GM18867 (cell line): ENCODE measurements around the gene NPDC1.

ENCODE experiments used
- ATAC-seq: cut with Tn5 transposase; IDR thresholded peaks from one replicate; pipeline ENCODE4 v1.9.1; 2021; ENCODE audit warnings: mild to moderate bottlenecking, moderate library complexity; ENCODE audit not compliant: unreplicated experiment

NPDC1 gene

DNA sequence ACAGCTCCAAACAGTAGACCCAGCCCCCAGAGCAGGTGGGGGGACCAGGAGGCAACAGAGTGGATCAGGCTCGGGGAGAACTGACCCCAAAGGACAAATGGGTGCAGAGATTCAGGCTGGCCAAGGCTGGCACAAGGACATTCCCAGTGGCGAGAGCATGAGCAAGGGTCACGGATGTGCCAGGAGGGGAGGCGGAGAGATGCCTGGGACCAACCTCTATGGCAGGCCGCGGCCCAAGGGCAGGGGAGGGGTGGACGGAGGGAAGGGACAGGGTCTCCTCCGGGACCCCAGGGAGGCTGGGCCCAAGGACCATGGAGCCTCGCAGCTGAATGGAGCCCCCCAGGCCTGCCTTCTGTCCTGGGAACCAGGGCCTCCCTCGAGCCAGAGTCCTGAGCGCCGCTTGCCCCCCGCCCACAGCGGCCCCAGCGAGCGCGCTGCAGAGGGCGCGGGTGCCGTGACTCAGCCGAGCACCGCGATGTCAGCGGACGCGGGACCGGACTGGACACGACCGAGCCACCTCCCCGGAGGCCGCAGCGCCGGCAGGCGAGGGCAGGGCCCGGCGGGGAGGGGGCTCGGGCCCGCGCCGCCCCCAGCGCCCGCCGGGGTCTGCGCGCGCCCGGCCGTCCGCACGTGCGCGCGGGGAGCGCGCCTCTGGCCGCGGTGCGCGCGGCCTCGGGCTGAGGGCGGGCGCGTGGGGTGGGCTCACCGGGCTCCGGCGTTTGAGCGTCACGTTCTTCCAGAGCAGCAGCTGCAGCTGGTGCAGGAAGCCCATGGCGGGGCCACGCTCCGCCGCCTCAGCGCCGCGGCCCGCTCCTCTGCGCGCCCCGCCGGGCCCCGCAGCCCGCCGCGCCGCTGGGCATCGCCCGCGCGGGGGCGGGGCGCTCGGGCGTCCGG, 18.4 kb downstream of the NPDC1 start, which contains the start of gene ABCA2:
Gene ABCA2, minus strand, starts transcription at position 869 of the 894 bp plus-strand sequence. Its CDS starts 97 bp downstream, at position 772.
- no peak for ATAC-seq

DNA sequence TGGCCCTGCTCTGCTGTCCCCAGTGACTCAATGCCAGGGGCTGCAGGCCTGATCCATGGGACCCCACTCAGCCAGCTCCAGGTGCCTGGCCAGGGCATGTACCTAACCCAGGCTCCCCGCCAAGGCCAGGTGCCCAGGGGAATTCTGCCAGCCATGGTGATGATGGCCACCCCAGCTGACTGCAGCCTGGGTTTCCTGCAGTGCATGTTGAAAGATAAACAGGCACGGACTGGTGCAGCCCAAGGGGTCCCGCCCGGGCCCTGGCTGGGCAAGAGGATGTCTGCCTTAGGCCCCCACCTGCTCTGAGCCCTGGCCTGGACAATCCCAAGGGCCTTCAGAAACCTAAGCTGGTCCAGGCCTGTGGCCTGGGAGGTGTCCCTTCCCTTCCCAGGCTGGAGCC, 19.1 kb downstream of the NPDC1 start:
- no peak for ATAC-seq

DNA sequence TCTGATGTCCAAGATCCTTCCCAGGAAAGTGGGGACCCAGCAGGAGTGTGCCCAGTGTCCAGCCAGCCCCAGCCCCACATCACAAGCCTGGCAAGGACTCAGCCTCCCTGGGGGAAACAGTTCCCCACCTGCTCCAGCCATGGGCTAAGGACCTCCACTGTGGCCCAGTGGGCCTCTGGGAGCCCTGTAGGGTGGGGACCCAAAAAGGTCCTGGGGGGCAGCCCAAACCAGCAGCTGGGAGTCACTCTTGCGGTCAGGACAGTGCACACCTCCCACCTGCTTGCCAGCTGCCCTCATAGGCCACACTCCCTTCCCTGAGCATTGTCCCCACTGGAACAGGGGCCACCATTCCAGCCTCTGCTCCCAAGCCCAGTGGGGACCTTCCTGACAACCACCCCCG, 19.6 kb downstream of the NPDC1 start:
- no peak for ATAC-seq

DNA sequence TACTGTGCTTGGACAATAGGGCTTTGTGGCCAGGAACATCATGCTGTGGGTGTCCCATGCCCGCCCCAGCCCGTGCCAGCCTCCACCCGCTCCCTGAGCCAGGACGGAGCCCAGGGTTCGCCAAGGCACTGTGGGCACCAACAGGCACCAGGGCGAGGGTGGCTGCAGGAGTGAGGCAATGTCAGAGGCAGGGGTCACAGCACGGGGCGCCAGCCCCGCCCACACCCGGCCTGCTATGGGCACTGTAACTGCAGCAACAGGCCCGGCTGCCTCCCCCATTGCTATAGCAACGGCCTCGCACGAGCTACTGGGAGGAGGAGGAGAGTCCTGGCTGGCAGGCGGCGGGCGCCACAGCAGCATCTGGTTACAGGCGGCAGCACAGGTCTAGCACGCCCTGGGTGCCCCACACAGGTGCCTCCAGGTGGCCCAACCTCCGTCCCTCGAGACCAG, 20.4 kb downstream of the NPDC1 start:
- ATAC-seq = no peak

DNA sequence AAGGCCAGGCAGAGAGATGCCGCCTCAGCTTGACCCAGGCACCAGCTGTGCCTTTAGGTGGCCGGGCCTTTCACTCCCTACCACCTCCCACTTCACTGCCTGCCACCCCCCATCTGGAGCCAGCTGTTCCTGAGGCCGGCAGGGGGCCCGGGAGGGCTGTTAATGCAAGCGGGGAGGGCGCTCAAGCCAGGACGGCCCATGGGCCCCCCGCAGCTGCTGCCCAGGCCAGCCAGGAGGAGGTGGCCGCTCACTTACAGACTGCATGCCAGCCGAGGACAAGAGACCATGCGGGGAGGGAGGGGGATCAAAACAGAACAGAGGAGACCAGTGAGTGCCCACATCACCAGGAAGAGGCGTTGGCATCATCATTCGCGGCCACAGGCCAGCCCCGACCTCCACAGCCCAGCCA, 22.4 kb downstream of the NPDC1 start:
- ATAC-seq = no peak

DNA sequence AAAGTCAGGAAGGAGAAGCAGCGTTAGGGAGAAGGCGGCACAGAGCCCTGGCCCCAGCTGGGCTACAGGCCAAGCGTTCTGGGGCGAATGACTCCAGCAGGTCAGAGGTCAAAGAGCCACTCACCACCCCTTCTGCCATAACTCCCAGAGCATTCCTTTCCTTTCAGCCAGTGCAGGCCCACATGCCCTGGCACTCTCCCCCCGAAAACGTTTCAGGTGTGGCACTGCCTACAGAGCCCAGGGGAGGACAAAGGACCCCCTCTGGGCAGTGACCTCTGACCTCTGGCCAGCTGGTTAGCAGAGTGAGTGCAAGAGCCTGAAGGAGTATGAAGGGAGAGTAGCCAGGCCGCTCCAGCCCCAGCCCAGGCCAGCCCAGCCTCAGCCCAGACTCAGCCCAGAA, 22.8 kb downstream of the NPDC1 start:
- ATAC-seq = no peak

DNA sequence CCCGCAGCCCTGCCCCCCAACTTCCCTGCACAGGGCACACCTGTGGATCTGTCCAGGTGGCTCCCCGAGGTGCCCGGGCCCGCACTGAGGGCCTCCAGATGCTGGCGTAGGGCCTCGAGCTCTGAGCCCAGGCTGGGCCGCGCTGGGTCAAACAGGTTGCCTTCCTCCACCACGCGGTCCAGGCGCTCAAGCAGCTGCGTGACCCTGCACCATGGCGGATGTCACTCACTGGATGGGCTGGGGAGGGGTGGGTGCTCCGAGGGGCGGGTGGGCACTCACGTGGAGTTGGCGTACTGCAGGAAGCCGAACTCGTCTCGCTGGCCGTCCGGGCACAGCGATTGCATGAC, 23.3 kb downstream of the NPDC1 start:
- ATAC-seq = no peak

DNA sequence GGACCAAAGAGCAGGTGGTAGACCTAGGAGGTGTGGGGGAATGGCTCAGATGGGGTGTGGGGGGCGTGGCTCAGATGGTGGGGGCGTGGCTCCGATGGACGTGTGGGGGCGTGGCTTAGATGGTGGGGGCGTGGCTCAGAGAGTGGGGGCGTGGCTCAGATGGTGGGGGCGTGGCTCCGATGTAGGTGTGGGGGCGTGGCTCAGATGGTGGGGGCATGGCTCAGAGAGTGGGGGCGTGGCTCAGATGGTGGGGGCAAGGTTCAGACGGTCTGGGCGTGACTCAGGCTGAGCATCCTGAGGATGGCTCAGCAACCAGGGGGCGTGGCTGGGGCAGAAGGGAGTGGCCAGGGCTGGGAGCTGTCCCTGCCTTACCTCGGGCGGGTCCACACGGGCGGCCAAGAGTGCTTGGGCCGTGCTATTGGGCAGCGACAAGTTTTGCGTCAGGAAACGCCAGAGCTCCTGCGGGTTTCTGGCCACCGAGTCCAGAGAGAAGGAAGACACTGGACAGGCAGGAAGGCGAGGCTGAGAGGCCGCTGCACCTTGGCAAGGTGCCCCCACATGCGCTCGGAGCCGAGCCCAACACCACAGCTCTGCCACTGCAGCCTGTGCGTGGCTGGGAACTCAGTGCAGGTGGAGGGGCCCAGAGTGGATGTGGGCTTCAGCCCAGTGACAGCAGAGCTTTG, 23.9 kb downstream of the NPDC1 start:
- no peak for ATAC-seq

DNA sequence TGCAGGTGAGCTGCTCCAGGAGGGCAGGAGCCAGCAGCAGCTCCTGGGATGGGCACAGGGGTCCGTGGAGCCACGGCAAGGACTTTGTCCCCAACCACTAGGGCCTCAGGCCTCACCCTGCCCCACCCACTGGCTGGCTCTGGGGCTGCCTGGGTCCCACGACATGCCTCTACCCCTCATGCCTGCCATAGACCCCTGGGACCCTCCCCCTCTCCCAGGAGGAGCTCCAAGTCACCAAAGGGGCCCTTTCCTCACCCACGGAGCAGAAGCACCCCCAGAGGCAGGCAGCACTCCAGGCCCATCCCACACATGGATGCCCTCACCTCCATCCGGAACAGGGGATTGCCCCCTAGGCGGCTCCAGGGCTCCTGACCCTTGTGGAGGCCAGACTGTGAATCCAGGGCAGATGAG, 24.4 kb downstream of the NPDC1 start:
- ATAC-seq = no peak

DNA sequence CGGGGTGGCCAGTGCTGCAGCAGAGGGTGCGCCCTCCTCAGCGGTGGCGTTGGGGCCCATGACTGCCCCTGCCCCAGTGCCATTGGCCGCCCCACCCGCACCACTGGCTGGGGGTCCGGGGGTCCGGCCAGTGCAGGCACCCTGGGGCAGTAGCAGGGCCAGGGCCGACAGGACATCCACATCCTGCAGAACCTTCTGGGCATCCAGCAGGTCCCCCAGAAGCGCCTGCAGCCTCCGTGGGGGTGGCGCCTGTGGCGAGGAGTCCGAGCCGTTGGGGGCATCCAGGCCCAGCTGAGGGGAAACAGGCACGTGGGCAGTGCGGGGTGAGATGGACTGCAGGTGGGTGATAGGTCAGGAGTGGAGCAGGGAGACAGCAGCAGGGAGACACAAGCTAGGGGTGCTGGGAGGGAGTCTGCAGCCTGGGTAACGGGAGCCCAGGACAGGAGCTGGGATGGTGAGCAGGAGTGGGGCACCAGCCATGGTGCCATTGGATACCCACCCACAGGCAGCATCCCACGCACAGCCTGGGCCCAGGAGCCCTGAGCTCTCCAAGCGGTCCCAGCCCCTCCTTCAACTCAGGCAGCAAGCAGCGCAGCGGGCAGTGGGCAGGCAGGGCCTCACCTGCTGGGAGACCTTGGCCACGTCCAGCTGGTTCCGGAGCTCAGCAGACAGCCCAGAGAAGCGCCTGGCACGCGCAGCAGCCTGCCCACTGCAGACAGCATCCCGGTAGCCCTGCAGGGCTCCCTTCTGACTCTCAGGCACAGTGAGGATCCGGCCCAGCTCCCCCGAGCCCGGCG, 25.0 kb downstream of the NPDC1 start:
- no peak for ATAC-seq

DNA sequence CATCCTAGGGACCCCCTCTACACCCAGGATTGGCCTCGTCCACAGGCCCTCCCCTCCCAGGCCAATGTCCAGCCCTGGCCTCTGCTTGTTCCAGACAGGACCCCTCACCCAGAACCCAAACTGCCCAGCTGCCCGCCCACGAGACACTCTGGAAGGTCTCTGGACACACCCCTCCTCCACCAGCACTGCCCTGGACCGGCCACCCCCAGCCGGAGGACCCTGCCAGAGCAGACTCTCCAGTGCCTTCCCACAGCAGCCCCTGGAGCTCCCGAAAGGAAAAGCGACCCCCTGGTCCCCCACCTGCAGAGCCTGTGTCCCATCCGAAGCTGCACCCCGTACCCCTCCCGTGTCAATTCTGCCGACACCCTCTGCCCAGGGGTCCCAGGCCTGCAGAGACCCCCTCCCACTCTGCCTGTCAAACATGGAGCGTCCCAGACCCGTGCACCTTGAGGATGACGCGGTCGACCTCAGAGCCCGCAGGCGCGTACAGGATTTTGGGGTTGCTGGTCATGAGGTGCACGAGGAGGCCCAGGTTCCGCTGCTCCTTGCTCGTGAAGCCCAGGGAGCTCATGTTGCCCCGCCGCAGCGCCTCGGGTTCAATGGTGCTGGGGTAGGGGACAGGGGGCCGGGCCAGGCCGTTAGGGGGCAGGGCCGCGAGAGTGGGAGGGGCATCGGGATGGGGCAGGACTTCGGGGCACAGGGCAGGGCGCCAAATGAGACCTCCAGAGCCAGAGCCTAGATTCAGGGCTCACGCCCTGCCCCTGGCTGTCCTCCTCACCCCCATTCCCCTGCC, 25.9 kb downstream of the NPDC1 start:
- ATAC-seq = no peak

DNA sequence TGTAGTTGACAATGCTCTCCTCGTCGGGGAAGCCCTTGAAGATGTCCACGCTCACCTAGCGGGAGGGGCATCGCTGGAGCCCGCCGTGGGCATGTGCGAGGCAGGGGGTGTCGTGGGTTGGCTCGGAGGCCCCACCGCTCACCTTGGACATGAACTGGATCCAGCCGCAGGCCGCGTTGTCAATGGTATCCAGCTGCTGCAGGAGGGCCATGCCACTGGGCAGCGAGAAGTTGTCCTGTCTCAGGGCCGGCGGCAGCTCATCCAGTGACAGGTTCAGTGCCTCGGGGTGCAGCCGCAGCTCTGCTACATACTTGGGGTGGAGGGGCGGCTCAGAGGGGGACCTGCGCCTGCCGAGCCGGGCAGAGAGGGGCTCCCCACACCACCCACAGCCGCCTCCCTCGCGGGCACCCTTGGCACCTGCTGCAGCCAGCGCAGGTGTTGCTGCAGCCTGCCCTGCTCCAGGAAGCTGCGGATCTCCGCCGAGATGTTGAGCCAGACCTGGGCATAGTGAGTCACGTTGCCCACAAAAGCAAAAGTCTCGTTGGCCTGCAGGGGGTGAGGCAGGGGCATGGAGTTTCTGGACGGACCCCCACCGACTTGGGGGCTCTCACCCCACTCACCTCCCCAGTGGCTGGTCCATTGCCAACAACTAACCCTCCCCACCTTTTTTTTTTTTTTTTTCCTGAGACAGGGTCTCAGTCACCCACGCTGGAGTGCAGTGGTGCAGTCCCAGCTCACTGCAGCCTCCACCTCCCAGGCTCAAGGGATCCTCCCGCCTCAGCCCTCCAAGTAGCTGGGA, 27.0 kb downstream of the NPDC1 start:
- ATAC-seq = no peak

DNA sequence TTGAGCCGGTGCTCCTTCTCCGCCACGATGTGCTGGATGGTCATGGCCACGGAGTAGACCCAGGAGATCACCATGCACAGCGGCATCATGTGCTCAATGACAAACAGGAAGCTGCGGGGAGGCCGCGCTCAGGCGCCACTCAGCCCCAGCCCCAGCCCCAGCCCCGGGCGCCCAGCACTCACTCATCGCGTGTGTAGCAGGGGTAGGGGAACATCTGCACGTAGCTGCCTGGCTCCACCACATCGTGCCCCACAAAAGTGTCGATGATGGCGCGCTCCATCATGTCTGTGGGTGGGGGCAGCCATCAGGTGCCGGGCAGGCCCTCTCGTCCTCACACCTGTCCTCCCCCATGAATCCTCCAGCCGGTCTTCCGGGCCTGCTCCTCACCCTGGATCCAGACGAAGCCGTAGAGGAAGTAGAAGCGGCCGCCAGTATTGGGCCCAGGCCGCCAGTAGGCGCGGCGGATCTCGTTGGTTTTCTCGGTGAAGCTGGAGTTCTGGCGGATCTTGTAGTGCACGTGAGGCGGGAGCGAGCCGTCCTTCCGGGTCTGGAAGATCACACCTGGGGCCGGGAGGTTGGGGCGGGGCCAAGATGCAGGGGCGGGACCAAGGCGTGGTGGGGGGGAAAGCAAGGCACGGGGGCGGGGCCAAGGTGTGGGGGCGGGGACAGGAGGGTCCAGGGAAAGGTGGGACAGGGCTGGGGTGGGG, 28.0 kb downstream of the NPDC1 start:
- ATAC-seq = no peak

DNA sequence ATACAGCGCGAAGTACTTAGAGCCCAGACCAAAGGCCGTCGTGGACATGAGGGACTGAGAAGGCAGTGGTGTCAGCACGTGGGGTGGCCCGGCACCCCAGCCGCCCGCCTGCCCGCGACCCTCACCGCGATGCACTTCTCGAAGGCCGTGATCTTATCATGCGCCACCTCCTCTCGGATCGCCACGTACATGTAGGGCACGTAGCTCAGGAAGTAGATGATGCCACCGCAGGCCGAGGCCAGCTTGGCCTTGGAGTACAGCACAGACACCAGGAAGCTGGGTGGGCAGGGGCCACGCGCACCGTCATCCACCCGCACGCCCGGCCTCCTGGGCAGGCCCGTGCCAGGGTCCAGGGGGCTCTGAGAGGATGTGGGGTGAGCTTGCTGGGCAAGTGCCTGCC, 28.9 kb downstream of the NPDC1 start:
- no peak for ATAC-seq

DNA sequence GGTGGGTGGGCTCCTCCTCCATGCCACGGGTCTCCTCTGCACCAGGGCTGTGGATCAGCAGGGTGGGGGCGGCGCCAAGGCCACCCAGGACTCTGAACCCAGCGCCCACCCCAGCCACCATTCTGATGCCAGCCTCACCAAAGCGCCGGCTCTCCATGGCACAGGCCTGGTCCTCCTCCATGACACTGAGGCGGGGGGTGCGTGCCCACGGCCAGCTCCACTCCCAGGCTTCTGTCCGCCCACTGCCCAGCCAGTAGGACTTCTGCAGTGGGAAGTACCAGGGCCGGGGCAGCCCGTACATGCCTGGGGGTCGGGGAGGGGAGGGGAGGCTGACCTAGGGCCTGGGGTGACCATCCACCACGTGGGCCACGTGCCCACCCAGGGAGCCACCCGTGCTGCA, 29.5 kb downstream of the NPDC1 start:
- no peak for ATAC-seq

DNA sequence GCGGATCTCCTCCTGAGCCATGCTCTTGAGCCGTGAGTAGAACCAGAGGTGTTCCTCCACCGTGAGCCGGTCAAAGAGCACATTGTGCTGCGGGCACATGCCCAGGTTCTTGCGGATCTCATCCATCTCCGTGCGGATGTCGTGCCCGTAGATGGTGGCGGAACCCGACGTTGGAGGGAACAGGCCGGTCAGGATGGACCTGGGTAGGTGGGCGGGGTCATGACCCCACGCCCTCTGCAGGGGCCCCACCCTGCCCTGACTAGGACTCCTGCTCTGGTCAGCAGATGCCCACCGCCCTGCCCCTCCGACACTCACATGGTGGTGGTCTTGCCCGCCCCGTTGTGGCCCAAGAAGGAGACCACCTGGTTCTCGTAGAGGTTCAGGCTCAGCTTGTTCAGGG, 30.0 kb downstream of the NPDC1 start:
- no peak for ATAC-seq

DNA sequence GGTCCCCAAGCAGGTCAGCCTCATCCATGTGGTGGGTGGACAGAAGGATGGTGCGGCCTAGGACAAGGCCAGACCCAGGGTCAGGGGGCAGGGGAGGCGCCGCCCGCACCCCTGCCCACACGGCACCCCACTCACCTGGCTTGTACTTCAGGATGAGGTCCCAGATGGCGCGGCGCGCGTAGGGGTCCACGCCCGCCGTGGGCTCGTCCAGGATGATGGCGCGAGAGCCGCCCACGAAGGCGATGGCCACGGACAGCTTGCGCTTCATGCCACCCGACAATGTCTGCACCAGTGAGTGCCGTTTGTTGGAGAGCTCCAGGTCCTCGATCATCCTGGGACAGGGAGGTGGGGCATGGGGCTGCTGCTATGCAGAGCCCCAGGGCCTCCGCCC, 30.4 kb downstream of the NPDC1 start:
- no peak for ATAC-seq

DNA sequence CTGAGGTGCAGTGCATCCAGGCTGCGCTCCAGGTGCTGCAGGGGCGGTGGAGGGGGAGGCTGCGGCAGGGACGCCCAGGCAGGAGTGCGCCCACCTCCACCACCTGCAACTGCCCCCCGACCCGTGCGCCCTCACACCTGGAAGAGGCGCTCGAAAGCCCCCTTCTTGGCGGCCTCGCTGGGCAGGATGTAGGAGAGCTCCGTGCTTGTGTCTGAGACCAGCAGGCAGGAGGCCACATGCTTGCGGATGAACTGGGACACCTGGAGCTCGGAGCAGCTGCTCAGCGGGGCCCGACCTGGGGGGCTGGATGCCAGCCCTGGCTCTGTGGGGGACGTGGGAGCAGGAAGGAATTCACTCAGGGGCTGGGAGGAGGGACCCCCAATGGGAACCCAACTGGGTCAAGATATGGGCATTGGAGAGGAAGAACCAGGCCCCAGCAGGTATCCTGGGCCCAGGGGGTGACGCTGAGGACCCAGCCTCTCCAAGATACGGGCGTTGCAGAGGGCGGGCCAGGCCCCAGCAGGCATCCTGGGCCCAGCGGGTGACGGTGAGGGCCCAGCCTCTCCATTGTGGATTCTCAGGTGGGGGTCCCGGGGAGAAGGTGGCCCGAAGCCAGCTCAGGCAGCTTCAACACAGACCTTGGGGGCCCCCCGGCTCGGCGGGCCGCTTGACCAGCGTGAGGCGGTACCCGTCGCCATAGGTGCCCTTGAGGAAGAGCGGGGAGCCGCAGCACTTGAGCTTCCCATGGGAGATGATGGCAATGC, 31.0 kb downstream of the NPDC1 start:
- ATAC-seq = no peak

DNA sequence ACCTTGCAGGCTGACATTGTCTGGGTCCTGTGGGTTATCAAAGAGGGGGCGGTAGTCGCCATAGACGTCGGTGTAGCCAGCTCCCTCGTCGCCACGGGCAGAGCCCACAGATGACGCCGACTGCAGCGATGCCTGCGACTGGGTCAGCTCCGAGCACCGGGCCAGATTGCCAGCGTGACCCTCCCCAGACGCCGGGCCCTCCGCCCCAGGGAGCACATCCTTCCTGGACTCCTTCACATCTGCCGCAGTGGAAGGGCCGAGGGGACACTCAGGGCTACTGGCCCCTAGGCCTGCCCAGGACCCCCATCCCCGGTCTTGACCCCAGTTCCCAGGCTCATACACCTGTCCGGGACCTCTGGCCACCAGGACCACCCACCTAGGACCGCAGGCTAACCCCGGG, 31.8 kb downstream of the NPDC1 start:
- ATAC-seq = no peak
